ENCODE measurements around the gene SRSF11.

GRCh38 chr1:70228670-70229069 is 7.5 kb downstream of the SRSF11 start:
- TF ChIP-seq CTCF (IDR thresholded peaks at IDR 0.05; ENCODE audit: low read depth, low read length, missing input control) (no peak), NR2F2 (IDR thresholded peaks at IDR 0.05) (no peak), JUND (IDR thresholded peaks at IDR 0.05) (no peak), ATF3 (IDR thresholded peaks at IDR 0.05) (no peak), YY1 (IDR thresholded peaks at IDR 0.05) (no peak)

Measured in liver (tissue), 3 donors.